ENCODE measurements around the gene RFX8.

- TF ChIP-seq CTCF (IDR thresholded peaks at IDR 0.05; ENCODE audit: low read depth, low read length, poor library complexity, severe bottlenecking) (no peak), EZH2phosphoT487 (IDR thresholded peaks at IDR 0.05; ENCODE audit: borderline replicate concordance, low read length) (no peak)
These were observed 103.3 kb downstream of the RFX8 start for GRCh38 chr2:101371636-101372035.

Data from DOHH2 (cell line).